HepG2 (cell line): ENCODE results near the gene CACNA1G. TPM values are rescaled to one million over a fixed set of nuclear protein-coding genes. Genes with fewer than 3 reads are reported as not detected.

Experiments used
- IKZF4 ChIP-seq: sonication (generic); formaldehyde crosslinking; IDR thresholded peaks from 2 replicates; pipeline ENCODE4 v1.5.1; 2020; ENCODE audit warnings: borderline replicate concordance, mild to moderate bottlenecking, low read depth, missing genetic modification reagents; ENCODE audit errors: not compliant biosample characterization
- PHF21A ChIP-seq: sonication (generic); formaldehyde crosslinking; IDR thresholded peaks from 2 replicates; pipeline ENCODE4 v1.5.0; 2020; ENCODE audit warnings: mild to moderate bottlenecking, missing genetic modification reagents
- PRDM4 ChIP-seq: sonication (generic); formaldehyde crosslinking; IDR thresholded peaks from 2 replicates; pipeline ENCODE4 v1.9.0; 2021; ENCODE audit warnings: missing genetic modification reagents, borderline replicate concordance
- TCF12 ChIP-seq, 2 experiments: fragments of 450-650 bp in 1 of 2; sonication (generic) in 1 of 2; formaldehyde crosslinking in 1 of 2; IDR thresholded peaks; 2 replicates each; pipeline versions ENCODE4 v1.6.1 to v1.8.0; 2017 to 2022; ENCODE audit warnings: antibody characterized with exemption in 1 of 2, mild to moderate bottlenecking in 1 of 2, missing genetic modification reagents in 1 of 2, moderate library complexity in 1 of 2
- ZNF101 ChIP-seq: sonication (generic); formaldehyde crosslinking; IDR thresholded peaks from 2 replicates; pipeline ENCODE4 v1.4.0; 2020; ENCODE audit warnings: mild to moderate bottlenecking, low read depth, missing genetic modification reagents, borderline replicate concordance
- ZNF446 ChIP-seq: sonication (generic); formaldehyde crosslinking; IDR thresholded peaks from 2 replicates; pipeline ENCODE4 v1.5.0; 2020; ENCODE audit warnings: mild to moderate bottlenecking, missing genetic modification reagents
- polyA plus RNA-seq, 8 experiments: library from polyadenylated mRNA; depleted of rRNA in 3 of 8; stranded (reverse) in 7 of 8; unstranded in 1 of 8; fragments of >200 nt; fragmentation: Illumina TruSeq in 4 of 8; extraction: Trizol in 4 of 8; gene quantifications; 2 replicates each; pipeline versions ENCODE4 v1.2.1 to v1.2.3, GENCODE V29; 2011 to 2016; ENCODE audit warnings: low read depth in 4 of 8, missing spikeins in 1 of 8, mixed read lengths in 1 of 8; ENCODE audit not compliant: insufficient read depth in 1 of 8
- total RNA-seq, 5 experiments: library from RNA; depleted of rRNA; stranded (reverse); fragments of >200 nt; fragmentation: Illumina TruSeq; extraction: Trizol; gene quantifications; 2 replicates each; pipeline ENCODE4 v1.2.3, GENCODE V29; 2016; ENCODE audit warnings: low read depth in 1 of 5
- TF ChIP-seq, protein P1 (sequence below), 2 experiments: fragments of 450-650 bp in 1 of 2; sonication (generic) in 1 of 2; formaldehyde crosslinking in 1 of 2; IDR thresholded peaks; 2 replicates each; pipeline versions ENCODE4 v1.6.1 to v1.8.0; 2016 to 2022; ENCODE audit warnings: antibody characterized with exemption in 1 of 2, mild to moderate bottlenecking in 1 of 2, missing genetic modification reagents in 1 of 2
- TF ChIP-seq, protein P2 (sequence below): sonication (generic); formaldehyde crosslinking; IDR thresholded peaks from 2 replicates; pipeline ENCODE4 v1.8.1; 2022; ENCODE audit warnings: low read depth, mild to moderate bottlenecking, missing genetic modification reagents
- TF ChIP-seq, protein P3 (sequence below): sonication (generic); formaldehyde crosslinking; IDR thresholded peaks from 2 replicates; pipeline ENCODE4 v1.5.0; 2020; ENCODE audit warnings: missing genetic modification reagents, mild to moderate bottlenecking, borderline replicate concordance

The CACNA1G gene
- total and polyA plus RNA-seq, 2 of the 13 experiments (the other 11 are each of a cell fraction or from before 2014, with no cell fraction given): 0.02 TPM; not detected in 1

- TF ChIP-seq, protein P1, sequence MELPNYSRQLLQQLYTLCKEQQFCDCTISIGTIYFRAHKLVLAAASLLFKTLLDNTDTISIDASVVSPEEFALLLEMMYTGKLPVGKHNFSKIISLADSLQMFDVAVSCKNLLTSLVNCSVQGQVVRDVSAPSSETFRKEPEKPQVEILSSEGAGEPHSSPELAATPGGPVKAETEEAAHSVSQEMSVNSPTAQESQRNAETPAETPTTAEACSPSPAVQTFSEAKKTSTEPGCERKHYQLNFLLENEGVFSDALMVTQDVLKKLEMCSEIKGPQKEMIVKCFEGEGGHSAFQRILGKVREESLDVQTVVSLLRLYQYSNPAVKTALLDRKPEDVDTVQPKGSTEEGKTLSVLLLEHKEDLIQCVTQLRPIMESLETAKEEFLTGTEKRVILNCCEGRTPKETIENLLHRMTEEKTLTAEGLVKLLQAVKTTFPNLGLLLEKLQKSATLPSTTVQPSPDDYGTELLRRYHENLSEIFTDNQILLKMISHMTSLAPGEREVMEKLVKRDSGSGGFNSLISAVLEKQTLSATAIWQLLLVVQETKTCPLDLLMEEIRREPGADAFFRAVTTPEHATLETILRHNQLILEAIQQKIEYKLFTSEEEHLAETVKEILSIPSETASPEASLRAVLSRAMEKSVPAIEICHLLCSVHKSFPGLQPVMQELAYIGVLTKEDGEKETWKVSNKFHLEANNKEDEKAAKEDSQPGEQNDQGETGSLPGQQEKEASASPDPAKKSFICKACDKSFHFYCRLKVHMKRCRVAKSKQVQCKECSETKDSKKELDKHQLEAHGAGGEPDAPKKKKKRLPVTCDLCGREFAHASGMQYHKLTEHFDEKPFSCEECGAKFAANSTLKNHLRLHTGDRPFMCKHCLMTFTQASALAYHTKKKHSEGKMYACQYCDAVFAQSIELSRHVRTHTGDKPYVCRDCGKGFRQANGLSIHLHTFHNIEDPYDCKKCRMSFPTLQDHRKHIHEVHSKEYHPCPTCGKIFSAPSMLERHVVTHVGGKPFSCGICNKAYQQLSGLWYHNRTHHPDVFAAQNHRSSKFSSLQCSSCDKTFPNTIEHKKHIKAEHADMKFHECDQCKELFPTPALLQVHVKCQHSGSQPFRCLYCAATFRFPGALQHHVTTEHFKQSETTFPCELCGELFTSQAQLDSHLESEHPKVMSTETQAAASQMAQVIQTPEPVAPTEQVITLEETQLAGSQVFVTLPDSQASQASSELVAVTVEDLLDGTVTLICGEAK (IDR thresholded peaks at IDR 0.05): no peak
- TF ChIP-seq, protein P1 (CRISPR knock-in tag; IDR thresholded peaks at IDR 0.05): peak; percentile 33; the same call in 1 of the 2 replicates
- TF ChIP-seq PHF21A (CRISPR knock-in tag) (peak; percentile 82), TCF12 (IDR thresholded peaks at IDR 0.05) (no peak), TCF12 (CRISPR knock-in tag; IDR thresholded peaks at IDR 0.05) (0 out of 2 replicates have a peak, but pooled peaks have one; percentile 16), IKZF4 (CRISPR knock-in tag) (peak; percentile 90), ZNF101 (no peak), PRDM4 (CRISPR knock-in tag) (no peak), ZNF446 (CRISPR knock-in tag) (0 out of 2 replicates have a peak, but pooled peaks have one; percentile 69)
- TF ChIP-seq, protein P2, sequence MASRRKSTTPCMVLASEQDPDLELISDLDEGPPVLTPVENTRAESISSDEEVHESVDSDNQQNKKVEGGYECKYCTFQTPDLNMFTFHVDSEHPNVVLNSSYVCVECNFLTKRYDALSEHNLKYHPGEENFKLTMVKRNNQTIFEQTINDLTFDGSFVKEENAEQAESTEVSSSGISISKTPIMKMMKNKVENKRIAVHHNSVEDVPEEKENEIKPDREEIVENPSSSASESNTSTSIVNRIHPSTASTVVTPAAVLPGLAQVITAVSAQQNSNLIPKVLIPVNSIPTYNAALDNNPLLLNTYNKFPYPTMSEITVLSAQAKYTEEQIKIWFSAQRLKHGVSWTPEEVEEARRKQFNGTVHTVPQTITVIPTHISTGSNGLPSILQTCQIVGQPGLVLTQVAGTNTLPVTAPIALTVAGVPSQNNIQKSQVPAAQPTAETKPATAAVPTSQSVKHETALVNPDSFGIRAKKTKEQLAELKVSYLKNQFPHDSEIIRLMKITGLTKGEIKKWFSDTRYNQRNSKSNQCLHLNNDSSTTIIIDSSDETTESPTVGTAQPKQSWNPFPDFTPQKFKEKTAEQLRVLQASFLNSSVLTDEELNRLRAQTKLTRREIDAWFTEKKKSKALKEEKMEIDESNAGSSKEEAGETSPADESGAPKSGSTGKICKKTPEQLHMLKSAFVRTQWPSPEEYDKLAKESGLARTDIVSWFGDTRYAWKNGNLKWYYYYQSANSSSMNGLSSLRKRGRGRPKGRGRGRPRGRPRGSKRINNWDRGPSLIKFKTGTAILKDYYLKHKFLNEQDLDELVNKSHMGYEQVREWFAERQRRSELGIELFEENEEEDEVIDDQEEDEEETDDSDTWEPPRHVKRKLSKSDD (CRISPR knock-in tag): no peak; the same call in 1 of the 2 replicates
- TF ChIP-seq, protein P3, sequence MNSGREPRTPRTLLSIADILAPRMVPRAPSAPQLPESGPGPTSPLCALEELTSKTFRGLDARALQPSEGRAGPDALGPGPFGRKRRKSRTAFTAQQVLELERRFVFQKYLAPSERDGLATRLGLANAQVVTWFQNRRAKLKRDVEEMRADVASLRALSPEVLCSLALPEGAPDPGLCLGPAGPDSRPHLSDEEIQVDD: 0 out of 2 replicates have a peak, but pooled peaks have one; percentile 31
Measured at GRCh38 chr17:50547035-50547735, 13.3 kb upstream of the CACNA1G start, which contains the start of gene SPATA20 (continued).
